ENCODE measurements around the gene POP4. TPM values are rescaled to one million over a fixed set of nuclear protein-coding genes. Genes with fewer than 3 reads are reported as not detected.
A peak's percentile ranks its signal among the peaks of the same experiment; 100 is the strongest.

POP4 gene
- polyA plus RNA-seq, 3 donors from 2014 or later: 174 to 222 (median 184) TPM

DNA sequence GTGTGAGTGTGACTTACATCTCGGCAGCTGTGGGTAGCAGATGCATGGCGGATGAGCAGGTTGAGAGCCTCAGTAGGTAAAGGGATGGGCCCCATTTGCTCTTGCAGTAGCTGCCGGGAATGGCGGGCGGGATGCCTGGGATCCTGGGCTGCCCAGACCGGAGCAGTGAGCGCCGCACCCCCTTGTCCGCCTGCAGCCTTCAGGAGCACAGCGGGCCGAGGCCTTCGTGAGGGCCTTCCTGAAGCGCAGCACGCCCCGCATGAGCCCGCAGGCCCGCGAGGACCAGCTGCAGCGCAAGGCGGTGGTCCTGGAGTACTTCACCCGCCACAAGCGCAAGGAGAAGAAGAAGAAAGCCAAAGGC lies 4.1 kb downstream of the POP4 start:
- Mint-ChIP-seq H3K9me3 (no peaks in the 10 kb centered on the region), H3K36me3 (peaks cover 15 to 43% (median 30%) of the 10 kb centered on the region in 3 donors), H3K4me3 (peak overlapping the region in 3 of 5 donors; percentile 21 to 61 (median 38)), H3K27me3 (ENCODE audit: low read depth in 3 of 3) (peaks cover 8 to 12% (median 9%) of the 10 kb centered on the region in 3 donors), H3K4me1 (peaks cover 37 to 50% of the 10 kb centered on the region in 2 donors), H3K27ac (peak overlapping the region; percentile 40 to 91 (median 81))
- no peak for DNase-seq

DNA sequence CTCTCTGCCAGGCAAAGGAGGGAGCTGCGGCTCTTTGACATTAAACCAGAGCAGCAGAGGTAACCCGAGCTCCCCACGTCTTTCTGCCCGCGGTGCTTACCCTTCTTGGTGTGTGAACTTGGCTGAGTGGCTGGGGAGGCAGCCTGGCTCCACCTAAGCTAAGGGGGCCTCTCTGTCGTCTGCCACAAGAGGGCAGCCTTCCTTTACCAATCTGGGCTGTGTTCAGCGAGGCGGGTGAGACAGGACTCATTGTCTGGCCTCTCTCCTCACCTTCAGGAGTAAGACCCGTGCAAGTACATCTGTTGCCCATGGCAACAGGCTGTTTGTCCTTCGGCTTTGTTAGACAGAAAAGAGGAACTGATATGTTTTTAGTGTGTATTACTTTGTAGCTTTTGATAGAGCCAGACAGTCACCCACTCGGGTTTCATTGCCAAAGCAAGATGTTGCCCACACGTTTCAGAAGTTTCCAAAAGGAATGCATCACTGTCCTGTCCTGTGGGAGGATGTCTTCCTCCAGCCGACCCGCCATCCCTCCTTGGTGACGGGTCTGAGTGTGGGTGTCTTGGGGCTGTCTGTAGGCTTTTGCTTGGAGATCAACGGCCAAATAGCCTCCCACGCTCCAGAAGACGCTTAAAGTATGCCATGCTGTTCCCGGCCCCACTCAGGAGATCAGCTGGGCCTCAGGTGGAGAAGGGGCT lies 4.6 kb downstream of the POP4 start:
- peaks cover 21 to 49% (median 36%) of the 10 kb centered on the region in 3 donors for H3K36me3 Mint-ChIP-seq
- H3K4me3 Mint-ChIP-seq: peak overlapping the region in 2 of 5 donors; percentile 1 to 61
- peak overlapping the region; percentile 48 to 90 (median 79) for H3K27ac Mint-ChIP-seq

GRCh38 chr19:29612121-29612520 lies 6.0 kb downstream of the POP4 start:
- no peak for DNase-seq

More for the DNA sequence above, 4.6 kb downstream of the POP4 start:
- peaks cover 37 to 45% of the 10 kb centered on the region in 2 donors for H3K4me1 Mint-ChIP-seq
- H3K9me3 Mint-ChIP-seq: no peaks in the 10 kb centered on the region
- peak; percentile 76 to 84 (median 80) for DNase-seq
- peaks cover 8 to 11% (median 9%) of the 10 kb centered on the region in 3 donors for H3K27me3 Mint-ChIP-seq (ENCODE audit: low read depth in 3 of 3)

GRCh38 chr19:29612801-29613595 lies 6.9 kb downstream of the POP4 start:
- no peak for DNase-seq
- Mint-ChIP-seq H3K36me3 (peaks cover 22 to 54% (median 36%) of the 10 kb centered on the region in 3 donors), H3K4me3 (peak overlapping the region in 1 of 5 donors; percentile 25)

More at GRCh38 chr19:29612121-29612520, 6.0 kb downstream of the POP4 start:
- Mint-ChIP-seq H3K4me3 (no peak overlapping the region), H3K27ac (peak overlapping the region in 1 of 6 donors; percentile 83), H3K9me3 (no peaks in the 10 kb centered on the region), H3K27me3 (ENCODE audit: low read depth in 3 of 3) (peaks cover 0 to 1% (median 0%) of the 10 kb centered on the region in 3 donors), H3K36me3 (peaks cover 22 to 53% (median 36%) of the 10 kb centered on the region in 3 donors), H3K4me1 (peaks cover 24 to 31% of the 10 kb centered on the region in 2 donors)

GRCh38 chr19:29614046-29614445 lies 8.0 kb downstream of the POP4 start:
- Mint-ChIP-seq H3K27ac (peak overlapping the region in 1 of 6 donors; percentile 29), H3K4me3 (no peak overlapping the region), H3K4me1 (peaks cover 24 to 26% of the 10 kb centered on the region in 2 donors), H3K9me3 (no peaks in the 10 kb centered on the region), H3K27me3 (ENCODE audit: low read depth in 3 of 3) (peaks cover 0 to 1% (median 0%) of the 10 kb centered on the region in 3 donors), H3K36me3 (peaks cover 22 to 49% (median 33%) of the 10 kb centered on the region in 3 donors)
- DNase-seq: no peak

More at GRCh38 chr19:29612801-29613595, 6.9 kb downstream of the POP4 start:
- peak overlapping the region in 3 of 6 donors; percentile 35 to 79 (median 76) for H3K27ac Mint-ChIP-seq
- H3K27me3 Mint-ChIP-seq (ENCODE audit: low read depth in 3 of 3): peaks cover 0 to 1% (median 0%) of the 10 kb centered on the region in 3 donors
- H3K9me3 Mint-ChIP-seq: no peaks in the 10 kb centered on the region
- H3K4me1 Mint-ChIP-seq: peaks cover 26 to 29% of the 10 kb centered on the region in 2 donors

- Mint-ChIP-seq H3K4me1 (peaks cover 21 to 24% of the 10 kb centered on the region in 2 donors), H3K9me3 (no peaks in the 10 kb centered on the region), H3K27me3 (ENCODE audit: low read depth in 3 of 3) (peaks cover 0 to 1% (median 0%) of the 10 kb centered on the region in 3 donors), H3K4me3 (no peak overlapping the region), H3K36me3 (peaks cover 22 to 44% (median 31%) of the 10 kb centered on the region in 3 donors), H3K27ac (no peak overlapping the region)
- no peak for DNase-seq
These were observed 8.7 kb downstream of the POP4 start for GRCh38 chr19:29614780-29615179.

- DNase-seq: no peak
- no peak overlapping the region for H3K4me3 Mint-ChIP-seq
- H3K27ac Mint-ChIP-seq: peak overlapping the region in 1 of 6 donors; percentile 34
- H3K36me3 Mint-ChIP-seq: peaks cover 16 to 39% (median 27%) of the 10 kb centered on the region in 3 donors
- peaks cover 0 to 2% (median 0%) of the 10 kb centered on the region in 3 donors for H3K27me3 Mint-ChIP-seq (ENCODE audit: low read depth in 3 of 3)
- H3K9me3 Mint-ChIP-seq: no peaks in the 10 kb centered on the region
- H3K4me1 Mint-ChIP-seq: peaks cover 22 to 24% of the 10 kb centered on the region in 2 donors
These were observed 9.9 kb downstream of the POP4 start for GRCh38 chr19:29615891-29616425.

GRCh38 chr19:29616541-29616940 lies 10.5 kb downstream of the POP4 start:
- H3K4me1 Mint-ChIP-seq: peaks cover 22 to 24% of the 10 kb centered on the region in 2 donors
- H3K9me3 Mint-ChIP-seq: no peaks in the 10 kb centered on the region
- peaks cover 0 to 2% (median 0%) of the 10 kb centered on the region in 3 donors for H3K27me3 Mint-ChIP-seq (ENCODE audit: low read depth in 3 of 3)
- DNase-seq: no peak
- peaks cover 16 to 36% (median 25%) of the 10 kb centered on the region in 3 donors for H3K36me3 Mint-ChIP-seq
- no peak overlapping the region for H3K4me3 Mint-ChIP-seq
- H3K27ac Mint-ChIP-seq: no peak overlapping the region

DNA sequence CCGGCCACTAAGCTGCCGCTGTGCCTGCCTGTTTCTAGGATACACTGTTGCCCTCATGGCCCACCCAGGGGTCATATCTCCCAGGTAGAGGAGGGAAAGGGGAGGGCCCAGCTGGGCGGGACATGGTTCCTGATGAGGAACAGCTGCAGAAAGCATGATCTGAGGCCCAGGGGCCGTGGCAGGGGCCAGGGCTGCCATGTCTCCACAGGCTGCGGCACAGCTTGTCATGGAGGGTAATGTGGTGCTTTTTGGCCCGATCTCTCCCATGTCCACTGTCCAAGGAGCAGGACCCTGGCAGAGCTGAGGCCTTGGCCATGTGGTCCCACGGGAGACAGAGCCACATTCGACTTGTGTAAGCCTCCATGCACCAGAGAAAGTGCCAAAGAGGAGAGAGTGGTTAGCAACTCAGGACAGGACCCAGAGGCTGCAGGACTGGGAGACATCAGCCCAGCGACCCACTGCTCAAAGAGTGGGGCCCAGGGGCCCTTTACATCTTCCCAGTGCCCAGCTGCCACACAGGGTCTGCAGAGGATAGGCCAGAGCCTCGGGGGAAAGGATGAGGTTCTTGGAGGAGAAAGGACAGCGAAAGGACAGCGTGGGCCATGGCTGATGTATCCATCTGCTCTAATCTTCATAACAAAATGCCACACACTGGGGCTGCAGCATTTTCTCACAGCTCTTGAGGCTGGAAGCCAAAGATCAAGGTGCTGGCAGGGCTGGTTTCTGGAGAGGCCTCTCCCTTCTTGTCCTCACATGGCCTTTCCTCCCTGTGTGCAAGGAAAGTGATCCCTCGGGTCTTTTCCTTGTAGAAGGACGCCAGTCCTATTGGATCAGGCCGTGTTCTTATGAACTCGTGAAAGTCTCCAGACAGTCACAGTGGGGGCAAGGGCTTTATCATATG lies 11.5 kb downstream of the POP4 start:
- H3K27me3 Mint-ChIP-seq (ENCODE audit: low read depth in 3 of 3): peaks cover 0 to 7% (median 0%) of the 10 kb centered on the region in 3 donors
- no peak for DNase-seq
- H3K9me3 Mint-ChIP-seq: no peaks in the 10 kb centered on the region
- H3K4me1 Mint-ChIP-seq: peaks cover 30 to 31% of the 10 kb centered on the region in 2 donors
- no peak overlapping the region for H3K4me3 Mint-ChIP-seq
- H3K36me3 Mint-ChIP-seq: peaks cover 11 to 25% (median 17%) of the 10 kb centered on the region in 3 donors
- no peak overlapping the region for H3K27ac Mint-ChIP-seq

- DNase-seq: no peak
- Mint-ChIP-seq H3K4me3 (no peak overlapping the region), H3K4me1 (peaks cover 39% of the 10 kb centered on the region in 2 donors), H3K27me3 (ENCODE audit: low read depth in 3 of 3) (peaks cover 0 to 7% (median 0%) of the 10 kb centered on the region in 3 donors), H3K9me3 (no peaks in the 10 kb centered on the region), H3K36me3 (peaks cover 6 to 20% (median 10%) of the 10 kb centered on the region in 3 donors), H3K27ac (no peak overlapping the region)
These were observed 12.4 kb downstream of the POP4 start for GRCh38 chr19:29618434-29618833.

- no peak for DNase-seq
- peaks cover 6 to 20% (median 10%) of the 10 kb centered on the region in 3 donors for H3K36me3 Mint-ChIP-seq
- no peak overlapping the region for H3K27ac Mint-ChIP-seq
- no peaks in the 10 kb centered on the region for H3K9me3 Mint-ChIP-seq
- no peak overlapping the region for H3K4me3 Mint-ChIP-seq
- peaks cover 0 to 8% (median under 1%) of the 10 kb centered on the region in 3 donors for H3K27me3 Mint-ChIP-seq (ENCODE audit: low read depth in 3 of 3)
- H3K4me1 Mint-ChIP-seq: peaks cover 43 to 44% of the 10 kb centered on the region in 2 donors
These were observed 12.8 kb downstream of the POP4 start for GRCh38 chr19:29618871-29619270.

- Mint-ChIP-seq H3K9me3 (no peaks in the 10 kb centered on the region), H3K4me1 (peaks cover 55 to 60% of the 10 kb centered on the region in 2 donors), H3K36me3 (peaks cover 0 to 6% (median 0%) of the 10 kb centered on the region in 3 donors), H3K27ac (peak overlapping the region; percentile 77 to 95 (median 90)), H3K4me3 (peak overlapping the region; percentile 61 to 74 (median 67)), H3K27me3 (ENCODE audit: low read depth in 3 of 3) (peaks cover 1 to 7% (median 4%) of the 10 kb centered on the region in 3 donors)
- DNase-seq: peak in 2 of 3 donors; percentile 18 to 19
These were observed 14.9 kb downstream of the POP4 start for GRCh38 chr19:29620931-29621351.

Data from immature natural killer cell (primary cell).